Sciatic nerve (tissue), 2 donors: Measurements from ENCODE around the gene SLC26A9. TPM values are rescaled to one million over a fixed set of nuclear protein-coding genes. Genes with fewer than 3 reads are reported as not detected.

Source experiments
- ATAC-seq: fragments of 200-7000 bp; cut with Tn5 transposase; one replicate; pipeline ENCODE4 v1.9.1; 2020; ENCODE audit warnings: mild to moderate bottlenecking, moderate library complexity
- DNase-seq: peaks from one replicate; pipeline ENCODE4 v3.0.0-alpha.2; 2020; ENCODE audit warnings: low spot score
- intact Hi-C: fragments of 100-400 bp; cut with DNase I; formaldehyde crosslinking; loops from one replicate; pipeline ENCODE4 v1.14.2; 2022
- total RNA-seq: library from RNA; stranded (reverse); fragmentation: NEBNext Ultra II Directional; extraction: Animal tissue kit (Norgen Biotek cat#: 25700); gene quantifications from one replicate; pipeline ENCODE4 v1.2.1, GENCODE V29; 2021
- donor health status: DM: no; HTN: no; CAD: no.
- donor health status: DM: no; HTN: no; CAD: no.

SLC26A9 gene
- total RNA-seq, 1 donor from 2014 or later: not detected

- ATAC-seq: no peak
- DNase-seq: no peak
- intact Hi-C loops: no loop called here
Measured at GRCh38 chr1:205933671-205934618, 9.3 kb downstream of the SLC26A9 start.

GRCh38 chr1:205932776-205933175, 10.5 kb downstream of the SLC26A9 start:
- no peak for ATAC-seq

DNA sequence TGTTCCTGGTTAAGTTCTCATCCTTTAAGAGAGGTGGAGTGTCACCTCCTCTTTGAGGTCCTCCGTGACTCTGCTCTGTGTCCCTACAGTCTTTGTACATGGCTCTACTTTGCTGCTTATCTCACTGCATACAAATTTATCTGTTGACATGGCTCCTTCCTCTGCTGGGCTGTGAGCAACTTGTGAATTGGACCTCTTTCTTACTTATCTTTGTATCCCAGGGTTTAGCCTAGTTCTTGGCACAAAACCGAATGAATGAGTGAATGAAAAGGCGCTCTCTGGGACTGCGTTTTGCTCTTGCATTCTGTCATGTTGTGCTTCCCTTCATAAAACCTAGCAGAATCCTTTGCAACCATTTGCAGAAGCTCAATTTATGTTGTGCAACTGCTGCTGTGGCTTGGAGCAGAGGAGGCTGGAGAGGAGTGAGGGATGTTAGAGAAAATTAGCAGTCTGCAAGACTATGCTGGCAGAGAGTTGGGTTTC, 12.4 kb downstream of the SLC26A9 start:
- intact Hi-C loops: loop anchor here (2.0 kb wide), 1 partner anchor 52 kb away; no protein-coding TSS in a partner anchor
- ATAC-seq: no peak
- DNase-seq: no peak

More at GRCh38 chr1:205932776-205933175, 10.5 kb downstream of the SLC26A9 start:
- DNase-seq: no peak
- intact Hi-C loops: no loop called here

GRCh38 chr1:205930195-205930577, 13.1 kb downstream of the SLC26A9 start:
- DNase-seq: no peak
- ATAC-seq: no peak
- intact Hi-C loops: loop anchor here (2.0 kb wide), 1 partner anchor 53 kb away; no protein-coding TSS in a partner anchor

DNA sequence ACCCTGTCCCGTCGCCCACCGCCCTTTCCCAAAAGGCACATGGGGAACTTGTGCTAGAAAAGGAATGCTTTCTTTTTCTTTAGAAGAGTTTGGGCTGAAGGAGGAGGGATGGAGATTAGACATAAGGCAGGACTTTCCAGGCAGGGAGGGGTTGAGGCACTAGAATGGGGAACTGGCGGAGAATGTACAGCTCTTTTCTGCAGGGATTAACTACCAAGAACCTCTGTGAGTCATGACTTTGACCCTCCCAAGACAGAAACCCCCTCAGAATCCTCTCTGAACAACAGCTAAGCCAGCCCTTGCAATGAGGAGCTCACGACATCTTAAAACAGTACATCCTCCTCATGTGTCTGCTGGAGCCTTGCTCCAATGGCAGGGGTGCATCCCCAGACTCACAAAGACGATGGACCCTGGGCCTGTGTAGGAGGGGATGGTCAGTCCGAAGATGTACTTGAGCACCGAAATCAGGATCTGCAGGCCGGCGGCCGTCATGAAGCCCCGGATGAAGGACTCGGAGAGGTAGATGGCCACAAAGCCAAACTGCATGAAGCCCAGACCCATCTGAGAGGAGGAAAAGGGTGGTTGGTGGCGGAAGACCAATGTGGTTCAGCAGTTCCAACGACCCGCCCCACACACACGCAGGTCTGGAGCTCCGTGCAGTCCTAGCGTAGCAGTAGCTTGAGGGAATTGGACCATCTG, 13.6 kb downstream of the SLC26A9 start:
- DNase-seq (no peak), ATAC-seq (no peak)
- intact Hi-C loops: loop anchor here (2.0 kb wide), 1 partner anchor 53 kb away; no protein-coding TSS in a partner anchor

GRCh38 chr1:205928317-205928716, 14.9 kb downstream of the SLC26A9 start:
- no peak for DNase-seq
- intact Hi-C loops: no loop called here
- no peak for ATAC-seq

DNA sequence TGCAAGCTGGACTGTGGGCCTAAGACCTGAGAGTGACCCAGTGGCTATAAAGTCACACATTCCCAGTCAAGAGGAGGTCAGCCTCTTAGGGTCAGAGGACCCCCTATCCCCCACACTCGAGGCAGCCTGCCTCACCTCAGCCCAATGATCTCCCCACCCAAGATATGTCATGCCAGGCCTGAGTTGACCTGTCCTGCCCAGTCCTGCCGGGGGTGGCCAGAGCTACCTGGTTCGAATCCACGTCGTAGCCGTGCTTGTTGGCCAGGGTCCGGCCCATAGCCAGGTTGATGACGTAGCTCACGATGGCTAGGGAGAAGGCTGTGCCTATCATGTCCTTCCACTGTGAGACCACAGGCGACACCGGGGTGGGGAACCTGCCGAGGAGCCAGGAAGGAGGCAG, 15.6 kb downstream of the SLC26A9 start:
- ATAC-seq: no peak
- peak; percentile 49 for DNase-seq
- intact Hi-C loops: no loop called here

DNA sequence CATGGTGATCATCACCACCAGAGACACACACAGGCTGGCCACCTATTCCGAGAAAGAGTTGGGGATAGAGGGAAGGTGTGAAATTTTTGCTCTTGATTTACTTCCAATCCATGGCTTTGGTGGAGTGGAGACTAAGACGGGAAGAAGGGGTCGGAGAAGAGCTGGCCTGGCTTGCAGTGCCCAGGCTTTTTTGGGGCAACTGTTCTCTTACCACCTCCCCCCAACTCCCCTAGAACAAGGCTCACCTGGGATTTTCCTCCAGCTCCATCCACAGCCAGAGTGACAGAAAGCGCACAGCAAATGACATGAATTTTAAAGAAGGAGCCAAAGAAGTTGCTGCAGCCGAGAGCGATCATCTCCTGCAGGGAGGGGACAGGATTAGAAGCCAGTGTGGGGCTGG, 16.0 kb downstream of the SLC26A9 start:
- no peak for ATAC-seq
- intact Hi-C loops: no loop called here
- no peak for DNase-seq

- peak; percentile 19 for DNase-seq
- intact Hi-C loops: no loop called here
- no peak for ATAC-seq
Measured at GRCh38 chr1:205926636-205927035, 16.6 kb downstream of the SLC26A9 start.

GRCh38 chr1:205926213-205926612, 17.0 kb downstream of the SLC26A9 start:
- ATAC-seq (no peak), DNase-seq (no peak)
- intact Hi-C loops: no loop called here

DNA sequence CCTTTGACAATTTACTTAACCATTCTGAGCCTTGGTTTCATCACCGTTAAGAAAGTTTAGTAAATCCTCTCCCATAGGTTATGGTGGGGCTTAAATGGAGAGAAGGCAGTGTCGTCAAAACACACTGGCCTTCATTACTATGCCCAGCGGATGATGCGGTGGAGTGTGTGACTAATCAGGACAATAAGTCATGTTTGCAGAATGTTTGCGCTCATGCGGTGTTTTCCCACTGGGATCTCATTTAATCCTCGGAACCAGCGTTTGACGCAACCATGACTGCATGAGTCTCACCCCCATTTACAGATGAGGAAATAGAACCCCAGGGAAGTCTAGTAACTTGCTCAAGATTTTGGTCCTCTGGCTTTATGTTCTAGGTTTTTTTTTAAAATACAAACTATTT, 17.5 kb downstream of the SLC26A9 start:
- no peak for ATAC-seq
- intact Hi-C loops: no loop called here
- DNase-seq: peak; percentile 32

- ATAC-seq: no peak
- DNase-seq: no peak
- intact Hi-C loops: loop anchor here (5.0 kb wide), 1 partner anchor 53 kb away; no protein-coding TSS in a partner anchor
Measured at GRCh38 chr1:205924460-205924790, 18.8 kb downstream of the SLC26A9 start.

DNA sequence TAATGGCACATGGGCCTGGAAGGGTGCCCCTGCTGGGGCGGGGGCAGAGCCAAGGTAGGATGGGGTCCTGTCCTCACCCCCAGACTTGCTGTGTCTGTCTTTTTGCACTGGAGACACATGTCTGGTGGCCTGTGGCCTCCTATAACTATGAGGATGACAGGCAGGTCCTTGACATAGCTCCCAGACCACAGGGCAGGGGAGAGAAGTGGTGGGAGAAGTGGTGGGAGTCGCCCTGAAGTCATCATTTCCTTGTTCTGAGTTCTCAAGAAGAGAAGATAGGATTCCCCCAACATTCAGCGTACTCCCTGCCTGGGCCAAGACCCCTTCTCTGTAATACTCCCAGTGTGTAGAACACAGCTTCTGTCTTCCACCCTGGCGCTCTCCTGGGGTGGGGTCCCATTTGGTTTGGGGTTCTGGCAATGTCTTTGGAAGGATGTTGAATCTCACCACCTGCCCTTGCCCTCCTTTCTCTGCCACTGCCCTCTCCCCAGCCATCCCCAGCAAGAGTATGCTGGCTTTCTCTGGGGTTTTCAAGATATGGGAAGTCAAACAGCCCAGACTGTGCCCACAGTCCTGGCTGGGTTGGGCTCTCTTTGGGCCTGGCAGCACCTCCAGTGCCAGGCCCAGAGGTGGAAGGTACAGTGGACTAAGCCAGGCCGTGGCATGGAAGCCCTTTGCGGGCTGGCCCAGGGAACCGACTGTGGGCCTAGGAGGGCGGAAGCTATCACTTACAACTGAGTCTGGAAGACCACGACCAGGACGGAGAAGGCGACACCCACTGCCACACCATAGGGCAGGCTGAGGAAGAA, 19.4 kb downstream of the SLC26A9 start:
- DNase-seq (peak; percentile 34), ATAC-seq (no peak)
- intact Hi-C loops: loop anchor here (5.0 kb wide), 1 partner anchor 53 kb away; no protein-coding TSS in a partner anchor

DNA sequence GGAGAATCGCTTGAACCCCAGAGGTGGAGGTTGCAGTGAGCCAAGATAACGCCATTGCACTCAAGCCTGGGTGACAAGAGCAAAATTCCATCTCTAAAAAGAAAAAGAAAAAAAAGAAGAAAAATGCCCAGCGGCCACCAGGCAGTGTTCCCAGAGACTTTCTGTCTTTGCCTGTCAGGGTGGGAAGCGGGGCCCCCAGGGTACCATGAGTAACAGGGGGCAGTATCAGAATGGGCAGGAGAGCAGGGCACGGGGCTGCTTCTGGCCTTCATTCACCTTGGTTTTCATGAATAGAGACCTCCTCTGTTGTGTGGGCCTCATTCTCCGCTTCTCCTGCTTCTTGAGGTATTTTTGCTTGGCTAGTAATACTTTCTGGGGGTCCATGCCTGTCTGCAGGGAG, 20.4 kb downstream of the SLC26A9 start:
- peak; percentile 13 for DNase-seq
- no peak for ATAC-seq
- intact Hi-C loops: loop anchor here (5.0 kb wide), 1 partner anchor 54 kb away; no protein-coding TSS in a partner anchor

GRCh38 chr1:205922314-205922713, 20.9 kb downstream of the SLC26A9 start:
- intact Hi-C loops: loop anchor here (5.0 kb wide), 1 partner anchor 55 kb away; no protein-coding TSS in a partner anchor
- ATAC-seq (no peak), DNase-seq (peak; percentile 25)

DNA sequence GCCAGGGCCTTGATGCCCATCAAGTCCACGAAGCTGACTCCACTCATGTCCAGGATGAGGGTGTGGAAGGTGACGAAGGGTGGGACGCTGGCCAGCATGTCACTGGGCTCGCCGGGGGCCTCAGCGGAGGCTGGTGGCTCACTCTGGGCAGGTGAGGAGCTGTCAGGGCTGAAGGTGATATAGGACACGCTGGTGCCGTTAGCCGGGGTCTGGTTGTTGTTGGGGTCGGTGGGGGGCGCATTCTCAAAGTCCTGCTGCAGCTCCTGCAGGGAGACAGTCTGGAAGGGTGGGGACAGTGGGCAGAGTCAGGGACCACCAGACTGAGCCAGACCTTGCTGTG, 21.7 kb downstream of the SLC26A9 start:
- peak; percentile 44 for DNase-seq
- intact Hi-C loops: loop anchor here (5.0 kb wide), 1 partner anchor 56 kb away; no protein-coding TSS in a partner anchor

GRCh38 chr1:205920861-205921569, 22.2 kb downstream of the SLC26A9 start:
- DNase-seq: peak; percentile 30
- no peak for ATAC-seq
- intact Hi-C loops: loop anchor here (5.0 kb wide), 1 partner anchor 56 kb away; no protein-coding TSS in a partner anchor

More for the DNA sequence above, 21.7 kb downstream of the SLC26A9 start:
- ATAC-seq: no peak

- DNase-seq (peak; percentile 66), ATAC-seq (no peak)
- intact Hi-C loops: loop anchor here (5.0 kb wide), 1 partner anchor 57 kb away; no protein-coding TSS in a partner anchor
Measured at GRCh38 chr1:205920159-205920558, 23.1 kb downstream of the SLC26A9 start.
